Activated naive CD8-positive, alpha-beta T cell treated with anti-CD3 and anti-CD28 coated beads, Interleukin-2, amount 10 ng/mL, durations not matched to agents 7 days and 5 days (primary cell): ENCODE results near the gene NR2E1. TPM values are rescaled to one million over a fixed set of nuclear protein-coding genes. Genes with fewer than 3 reads are reported as not detected.

Experiments used
- ATAC-seq: fragments of 150-1000 bp; cut with Tn5 transposase; one replicate; pipeline ENCODE4 v1.10.0; 2021; ENCODE audit warnings: low read depth, moderate library complexity
- POLR2A ChIA-PET: fragments of 350-600 bp; sonication (Branson Sonifier 250); formaldehyde crosslinking; loops from one replicate; lab custom pipeline; 2021; ENCODE audit warnings: antibody characterized with exemption; lab: Charles Lee
- DNase-seq: peaks from one replicate; pipeline ENCODE4 v3.0.0; 2021
- H3K27ac Mint-ChIP-seq: one replicate; pipeline ENCODE4 v1.8.0; 2022; ENCODE audit warnings: mild to moderate bottlenecking, mixed read lengths
- H3K27me3 Mint-ChIP-seq: one replicate; pipeline ENCODE4 v1.8.0; 2022; ENCODE audit warnings: mild to moderate bottlenecking, moderate library complexity, mixed read lengths
- H3K36me3 Mint-ChIP-seq: one replicate; pipeline ENCODE4 v1.8.0; 2021; ENCODE audit warnings: mild to moderate bottlenecking, mixed read lengths
- H3K4me1 Mint-ChIP-seq: one replicate; pipeline ENCODE4 v1.8.0; 2021; ENCODE audit warnings: mixed read lengths
- H3K4me3 Mint-ChIP-seq: one replicate; pipeline ENCODE4 v1.8.0; 2022; ENCODE audit warnings: mild to moderate bottlenecking, moderate library complexity, mixed read lengths
- H3K9me3 Mint-ChIP-seq: one replicate; pipeline ENCODE4 v1.8.0; 2021; ENCODE audit warnings: mixed read lengths
- total RNA-seq, 2 experiments: library from RNA; stranded (reverse); gene quantifications; one replicate each; pipeline ENCODE4 v1.2.3, GENCODE V29; 2021

NR2E1 gene
- total RNA-seq, 2 experiments from 2014 or later: not detected

DNA sequence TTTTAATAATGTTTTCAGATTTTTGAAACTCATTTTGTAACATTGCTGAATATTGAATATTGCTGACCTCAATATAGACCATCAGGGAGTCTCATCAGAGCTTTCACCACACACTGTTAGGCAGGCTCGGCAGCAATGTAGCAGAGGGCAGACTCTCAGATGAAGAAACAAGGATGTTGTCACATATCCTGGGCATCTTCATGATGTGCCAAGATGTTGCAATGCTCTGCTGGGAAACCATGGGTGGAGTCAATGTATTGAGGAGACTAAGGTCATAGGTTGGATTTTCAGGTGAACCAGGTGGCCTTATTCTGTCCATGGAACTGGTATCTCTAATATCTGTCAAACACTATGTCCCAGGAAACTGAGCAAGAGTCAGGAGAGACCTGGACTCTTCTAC lies 27.3 kb downstream of the NR2E1 start:
- POLR2A ChIA-PET: no interaction called here
- Mint-ChIP-seq H3K4me1 (peaks cover 3% of the 10 kb centered on the region), H3K4me3 (no peak overlapping the region), H3K27me3 (peaks cover 30% of the 10 kb centered on the region), H3K36me3 (no peaks in the 10 kb centered on the region), H3K27ac (no peak overlapping the region), H3K9me3 (no peaks in the 10 kb centered on the region)
- DNase-seq: no peak
- no peak for ATAC-seq

- ATAC-seq: no peak
- no peaks in the 10 kb centered on the region for H3K36me3 Mint-ChIP-seq
- H3K27me3 Mint-ChIP-seq: peaks cover 27% of the 10 kb centered on the region
- DNase-seq: no peak
- H3K4me1 Mint-ChIP-seq: peaks cover 3% of the 10 kb centered on the region
- H3K4me3 Mint-ChIP-seq: no peak overlapping the region
- POLR2A ChIA-PET: no interaction called here
- no peak overlapping the region for H3K27ac Mint-ChIP-seq
- no peaks in the 10 kb centered on the region for H3K9me3 Mint-ChIP-seq
These were observed 28.0 kb downstream of the NR2E1 start for GRCh38 chr6:108193835-108194234.

- H3K27ac Mint-ChIP-seq: no peak overlapping the region
- H3K4me1 Mint-ChIP-seq: peaks cover 3% of the 10 kb centered on the region
- no peaks in the 10 kb centered on the region for H3K36me3 Mint-ChIP-seq
- DNase-seq (no peak), ATAC-seq (no peak)
- H3K4me3 Mint-ChIP-seq: no peak overlapping the region
- POLR2A ChIA-PET: no interaction called here
- H3K9me3 Mint-ChIP-seq: no peaks in the 10 kb centered on the region
- peaks cover 23% of the 10 kb centered on the region for H3K27me3 Mint-ChIP-seq
These were observed 28.7 kb downstream of the NR2E1 start for GRCh38 chr6:108194503-108194902.

- Mint-ChIP-seq H3K4me1 (peaks cover 3% of the 10 kb centered on the region), H3K27me3 (peaks cover 23% of the 10 kb centered on the region), H3K36me3 (peaks cover 5% of the 10 kb centered on the region), H3K27ac (no peak overlapping the region), H3K9me3 (no peaks in the 10 kb centered on the region), H3K4me3 (no peak overlapping the region)
- no peak for DNase-seq
- POLR2A ChIA-PET: no interaction called here
- no peak for ATAC-seq
These were observed 29.4 kb downstream of the NR2E1 start for GRCh38 chr6:108195209-108195608.

GRCh38 chr6:108198761-108199498 lies 33.1 kb downstream of the NR2E1 start:
- Mint-ChIP-seq H3K27me3 (peaks cover 6% of the 10 kb centered on the region), H3K36me3 (peaks cover 6% of the 10 kb centered on the region), H3K4me3 (no peak overlapping the region), H3K9me3 (no peaks in the 10 kb centered on the region), H3K27ac (no peak overlapping the region), H3K4me1 (peaks cover 3% of the 10 kb centered on the region)
- POLR2A ChIA-PET: no interaction called here
- no peak for DNase-seq
- no peak for ATAC-seq

DNA sequence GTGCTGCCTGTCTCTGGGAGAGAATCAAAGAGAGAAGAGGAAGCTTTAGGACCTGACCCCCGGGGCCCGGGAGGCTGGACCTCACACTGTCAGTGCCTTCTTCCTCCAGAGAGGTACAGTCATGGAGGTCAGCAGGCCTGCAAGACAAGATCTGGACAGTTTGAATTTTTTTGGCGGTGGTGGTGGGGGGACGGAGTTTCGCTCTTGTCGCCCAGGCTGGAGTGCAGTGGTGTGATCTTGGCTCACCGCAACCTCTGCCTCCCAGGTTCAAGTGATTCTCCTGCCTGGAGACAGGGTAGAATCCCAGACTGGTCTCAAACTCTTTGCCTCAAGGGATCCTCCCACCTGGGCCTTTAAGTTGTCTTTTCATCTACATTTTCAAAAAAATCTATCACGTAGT lies 34.4 kb downstream of the NR2E1 start:
- ATAC-seq (no peak), DNase-seq (no peak)
- Mint-ChIP-seq H3K27ac (no peak overlapping the region), H3K4me3 (no peak overlapping the region), H3K27me3 (no peaks in the 10 kb centered on the region), H3K4me1 (peaks cover 3% of the 10 kb centered on the region), H3K36me3 (peaks cover 6% of the 10 kb centered on the region), H3K9me3 (no peaks in the 10 kb centered on the region)
- POLR2A ChIA-PET: no interaction called here

GRCh38 chr6:108200631-108201030 lies 34.8 kb downstream of the NR2E1 start:
- Mint-ChIP-seq H3K9me3 (no peaks in the 10 kb centered on the region), H3K4me3 (no peak overlapping the region), H3K27me3 (no peaks in the 10 kb centered on the region), H3K4me1 (peaks cover 3% of the 10 kb centered on the region), H3K27ac (no peak overlapping the region), H3K36me3 (peaks cover 6% of the 10 kb centered on the region)
- POLR2A ChIA-PET: no interaction called here
- ATAC-seq: no peak
- DNase-seq: no peak

DNA sequence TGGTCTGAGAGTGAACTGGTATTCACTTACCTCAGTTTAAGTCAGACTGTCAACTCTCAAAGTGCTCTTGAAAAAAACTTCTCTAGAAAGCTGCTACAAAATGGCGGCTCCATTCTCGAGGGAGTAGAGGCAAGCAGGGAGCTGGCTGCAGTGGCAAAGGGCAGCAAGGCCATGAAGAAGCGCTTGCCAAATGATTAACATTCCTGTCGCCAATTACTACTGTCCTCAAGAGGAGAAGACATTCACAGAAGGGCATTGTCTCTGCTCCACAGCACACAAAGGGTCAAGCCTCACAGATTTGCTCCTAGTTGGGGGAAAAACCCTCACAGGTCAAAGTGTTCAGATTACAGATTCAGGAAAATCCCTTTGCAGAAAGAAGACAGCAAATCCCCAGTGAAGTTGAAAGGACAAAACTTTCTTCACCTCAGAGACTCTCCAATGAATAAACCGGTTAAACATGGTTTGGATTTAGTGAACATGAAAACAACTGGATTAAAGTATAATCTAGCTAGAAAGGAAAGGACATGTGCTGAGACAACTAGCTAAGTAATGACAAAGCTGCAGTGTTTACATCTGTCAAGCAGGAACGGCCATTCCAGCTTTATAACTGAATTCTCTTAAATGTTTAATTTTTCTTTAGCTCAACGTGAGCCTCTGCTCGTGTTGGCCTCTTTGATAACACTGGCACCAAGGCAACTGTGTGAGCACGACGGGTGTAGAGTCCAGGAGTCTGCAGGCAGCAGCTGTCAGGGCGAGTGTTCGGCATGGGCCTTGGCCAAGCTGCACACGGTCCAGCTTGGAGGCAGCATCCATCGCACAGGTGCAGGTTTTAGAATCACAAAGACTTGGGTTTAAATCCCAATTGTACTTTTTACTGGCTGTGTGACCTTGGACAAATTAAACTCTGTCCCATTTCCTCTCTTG lies 37.6 kb downstream of the NR2E1 start:
- no peak overlapping the region for H3K27ac Mint-ChIP-seq

GRCh38 chr6:108207013-108207412 lies 41.2 kb downstream of the NR2E1 start:
- ATAC-seq: no peak
- peaks cover 23% of the 10 kb centered on the region for H3K36me3 Mint-ChIP-seq
- H3K9me3 Mint-ChIP-seq: no peaks in the 10 kb centered on the region
- POLR2A ChIA-PET: no interaction called here
- DNase-seq: no peak
- no peak overlapping the region for H3K4me3 Mint-ChIP-seq
- H3K4me1 Mint-ChIP-seq: peaks cover 7% of the 10 kb centered on the region
- no peaks in the 10 kb centered on the region for H3K27me3 Mint-ChIP-seq
- H3K27ac Mint-ChIP-seq: no peak overlapping the region

More for the DNA sequence above, 37.6 kb downstream of the NR2E1 start:
- Mint-ChIP-seq H3K36me3 (peaks cover 16% of the 10 kb centered on the region), H3K4me3 (no peak overlapping the region), H3K9me3 (no peaks in the 10 kb centered on the region), H3K27me3 (no peaks in the 10 kb centered on the region), H3K4me1 (no peaks in the 10 kb centered on the region)
- POLR2A ChIA-PET: no interaction called here
- ATAC-seq (no peak), DNase-seq (no peak)

DNA sequence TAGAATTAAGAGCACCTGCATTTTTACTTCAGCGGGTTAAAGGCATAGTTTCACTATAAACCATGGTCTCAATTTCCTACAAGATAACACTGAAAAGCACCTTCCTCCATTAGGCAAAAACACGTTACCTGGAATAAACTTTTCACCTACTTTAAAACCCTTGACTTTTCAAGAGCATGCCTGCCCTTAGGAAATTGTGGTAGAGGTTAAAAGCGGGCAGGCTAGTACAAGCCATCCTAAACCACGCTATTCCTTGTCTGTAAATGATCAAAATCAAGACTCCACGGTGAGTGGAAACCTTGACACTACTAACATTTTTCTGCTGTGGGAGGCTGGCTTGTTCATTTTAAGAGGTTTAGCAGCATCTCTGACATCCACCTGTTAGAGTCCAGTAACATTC lies 43.9 kb downstream of the NR2E1 start:
- no peaks in the 10 kb centered on the region for H3K9me3 Mint-ChIP-seq
- peaks cover 8% of the 10 kb centered on the region for H3K4me1 Mint-ChIP-seq
- H3K27ac Mint-ChIP-seq: no peak overlapping the region
- DNase-seq (no peak), ATAC-seq (no peak)
- no peaks in the 10 kb centered on the region for H3K27me3 Mint-ChIP-seq
- H3K4me3 Mint-ChIP-seq: no peak overlapping the region
- H3K36me3 Mint-ChIP-seq: peaks cover 27% of the 10 kb centered on the region
- POLR2A ChIA-PET: no interaction called here

DNA sequence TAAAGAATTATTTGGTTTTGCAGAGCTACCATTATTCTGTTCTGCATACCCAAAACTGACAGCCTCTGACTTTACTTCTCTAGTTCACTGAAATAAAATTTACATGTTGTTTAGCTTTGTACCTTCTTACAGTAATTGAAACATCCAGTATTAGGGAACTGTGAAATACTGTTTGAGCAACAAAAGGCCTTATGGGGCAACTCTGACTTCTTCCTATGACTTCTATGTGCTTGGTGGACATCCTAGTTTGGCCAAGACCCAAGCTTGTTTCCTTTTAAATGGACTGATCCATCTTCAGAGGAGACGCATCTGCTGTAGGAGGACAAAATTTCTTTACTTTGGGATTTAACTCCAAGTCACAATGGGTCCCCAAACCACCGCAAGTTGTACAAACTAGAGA lies 44.7 kb downstream of the NR2E1 start:
- no peak overlapping the region for H3K4me3 Mint-ChIP-seq
- H3K4me1 Mint-ChIP-seq: peaks cover 8% of the 10 kb centered on the region
- peaks cover 27% of the 10 kb centered on the region for H3K36me3 Mint-ChIP-seq
- POLR2A ChIA-PET: no interaction called here
- ATAC-seq (no peak), DNase-seq (no peak)
- H3K27ac Mint-ChIP-seq: no peak overlapping the region
- H3K27me3 Mint-ChIP-seq: no peaks in the 10 kb centered on the region
- no peaks in the 10 kb centered on the region for H3K9me3 Mint-ChIP-seq

- DNase-seq: no peak
- no peak for ATAC-seq
- H3K36me3 Mint-ChIP-seq: peaks cover 25% of the 10 kb centered on the region
- POLR2A ChIA-PET: no interaction called here
- H3K27ac Mint-ChIP-seq: no peak overlapping the region
- H3K27me3 Mint-ChIP-seq: no peaks in the 10 kb centered on the region
- H3K9me3 Mint-ChIP-seq: no peaks in the 10 kb centered on the region
- H3K4me1 Mint-ChIP-seq: peaks cover 8% of the 10 kb centered on the region
- no peak overlapping the region for H3K4me3 Mint-ChIP-seq
These were observed 45.8 kb downstream of the NR2E1 start for GRCh38 chr6:108211671-108212070.

DNA sequence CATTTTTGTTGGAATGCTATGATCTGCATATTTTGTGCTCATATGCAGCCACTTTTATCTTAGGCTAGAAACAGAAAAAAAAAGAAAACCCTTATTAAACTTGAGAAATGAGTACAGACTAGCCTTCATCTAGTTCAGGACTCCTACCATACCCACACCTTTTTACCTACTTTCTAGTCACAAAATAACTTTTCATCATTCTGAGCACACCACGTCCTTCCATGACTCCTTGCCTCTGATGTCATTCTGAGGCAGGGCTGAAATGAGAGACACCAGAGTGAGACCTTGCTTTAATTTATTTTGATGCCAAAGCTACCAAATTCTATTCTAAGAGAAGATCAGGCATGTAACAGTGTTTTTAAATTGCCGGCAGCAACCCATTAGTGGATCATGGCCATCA lies 56.2 kb downstream of the NR2E1 start:
- H3K4me1 Mint-ChIP-seq: peaks cover 15% of the 10 kb centered on the region
- POLR2A ChIA-PET: no interaction called here
- H3K4me3 Mint-ChIP-seq: no peak overlapping the region
- H3K27me3 Mint-ChIP-seq: no peaks in the 10 kb centered on the region
- H3K9me3 Mint-ChIP-seq: no peaks in the 10 kb centered on the region
- H3K36me3 Mint-ChIP-seq: peaks cover 18% of the 10 kb centered on the region
- DNase-seq (no peak), ATAC-seq (no peak)
- H3K27ac Mint-ChIP-seq: peak overlapping the region; percentile 66

GRCh38 chr6:108222504-108222903 lies 56.7 kb downstream of the NR2E1 start:
- Mint-ChIP-seq H3K9me3 (no peaks in the 10 kb centered on the region), H3K4me1 (peaks cover 17% of the 10 kb centered on the region), H3K27me3 (no peaks in the 10 kb centered on the region), H3K4me3 (peak overlapping the region; percentile 46), H3K36me3 (peaks cover 18% of the 10 kb centered on the region), H3K27ac (peak overlapping the region; percentile 66)
- ATAC-seq (peak; percentile 36), DNase-seq (no peak)
- POLR2A ChIA-PET: no interaction called here
